Left colon (tissue), 2 donors: ENCODE results near the gene FAM20C. TPM values are rescaled to one million over a fixed set of nuclear protein-coding genes. Genes with fewer than 3 reads are reported as not detected.
"Not testable (repeated sequence)": the region's sequence is repeated elsewhere in the genome, so short reads cannot be mapped to it uniquely, and the experiment has no call there.

ENCODE experiments used
- ATAC-seq: fragments of 200-7000 bp; cut with Tn5 transposase; one replicate; pipeline ENCODE4 v1.9.1; 2020; ENCODE audit warnings: mild to moderate bottlenecking, moderate library complexity
- DNase-seq, 2 donors: peaks; one replicate each; pipeline ENCODE4 v3.0.0-alpha.2; 2020
- intact Hi-C, 2 donors: fragments of 100-400 bp; cut with DNase I in 1 of 2; cut with micrococcal nuclease in 1 of 2; formaldehyde crosslinking; loops; one replicate each; pipeline versions ENCODE4 v1.11.2 to v1.14.0; 2022; cut with DNase I, micrococcal nuclease
- total RNA-seq, 2 donors: library from RNA; stranded (reverse); fragmentation: NEBNext Ultra II Directional; extraction: Animal tissue kit (Norgen Biotek cat#: 25700); gene quantifications; one replicate each; pipeline ENCODE4 v1.2.1, GENCODE V29; 2021
- donor health status: DM: no; HTN: no; CAD: no.
- donor health status: DM: yes; HTN: yes; CAD: no.

Gene FAM20C
- total RNA-seq, 2 donors from 2014 or later = 11.3 to 16.9 TPM

DNA sequence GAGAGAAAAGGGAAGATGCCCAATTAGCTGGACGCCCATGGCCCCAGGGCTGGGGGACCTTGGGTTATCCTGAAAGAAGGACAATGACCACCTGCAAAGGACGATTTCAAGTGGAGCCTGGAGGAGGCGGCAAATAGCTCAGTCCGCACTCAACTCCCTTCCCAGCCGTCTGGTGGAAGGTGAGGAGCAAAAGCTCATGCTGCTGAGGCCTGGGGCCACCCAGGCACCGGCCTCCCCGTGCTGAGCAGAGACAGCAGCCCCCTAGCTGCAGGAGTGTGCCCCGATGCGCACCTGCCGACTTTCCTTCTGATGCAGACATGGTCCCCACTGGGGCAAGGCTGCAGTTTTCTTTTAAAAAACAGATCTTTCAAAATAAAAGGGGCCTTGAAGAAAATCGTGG, 7.9 kb downstream of the FAM20C start:
- intact Hi-C loops = no loop called here
- DNase-seq = no peak

DNA sequence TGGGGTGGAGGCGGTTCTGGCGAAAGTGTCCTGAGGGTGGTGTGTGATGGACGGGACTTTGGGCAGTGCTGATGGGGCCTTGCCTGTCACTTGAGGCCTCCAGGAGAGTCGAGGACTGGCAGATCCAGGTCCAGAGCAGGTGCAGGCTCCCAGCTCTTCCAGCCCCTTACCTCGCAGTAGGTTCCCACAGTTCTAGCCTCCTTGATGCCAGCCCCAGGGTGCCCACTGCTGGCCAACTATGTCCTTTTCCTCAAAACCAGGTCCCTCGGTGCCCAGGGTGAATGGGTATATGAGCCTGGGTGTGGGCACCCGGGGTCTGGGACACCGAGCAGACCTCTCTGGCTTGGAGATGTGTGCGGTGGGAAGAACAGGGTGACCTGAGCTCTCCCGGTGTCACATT, 8.3 kb downstream of the FAM20C start:
- DNase-seq (no peak), ATAC-seq (peak; percentile 45)
- intact Hi-C loops = no loop called here

More for the DNA sequence above, 7.9 kb downstream of the FAM20C start:
- peak; percentile 35 for ATAC-seq

DNA sequence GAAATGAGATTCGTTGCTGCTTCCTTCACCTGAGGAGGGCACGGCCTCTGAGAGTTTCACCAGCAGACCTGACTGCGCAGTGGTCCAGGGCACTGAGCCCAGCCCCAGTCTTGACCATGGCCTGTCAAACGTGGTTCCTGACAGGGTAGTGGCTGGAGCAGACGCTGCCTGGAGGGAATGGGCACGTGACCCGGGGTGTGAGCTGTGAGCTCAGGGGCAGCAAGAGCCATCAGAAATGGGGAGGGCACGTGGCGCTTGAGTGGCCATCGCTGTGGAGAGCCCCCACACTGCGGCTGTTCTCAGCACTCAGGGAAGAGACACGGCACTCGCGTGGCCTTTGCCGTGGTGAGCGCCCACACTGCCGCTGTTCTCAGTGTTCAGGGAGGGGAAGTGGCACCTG, 12.0 kb downstream of the FAM20C start:
- no peak for ATAC-seq
- intact Hi-C loops = no loop called here
- DNase-seq = no peak

DNA sequence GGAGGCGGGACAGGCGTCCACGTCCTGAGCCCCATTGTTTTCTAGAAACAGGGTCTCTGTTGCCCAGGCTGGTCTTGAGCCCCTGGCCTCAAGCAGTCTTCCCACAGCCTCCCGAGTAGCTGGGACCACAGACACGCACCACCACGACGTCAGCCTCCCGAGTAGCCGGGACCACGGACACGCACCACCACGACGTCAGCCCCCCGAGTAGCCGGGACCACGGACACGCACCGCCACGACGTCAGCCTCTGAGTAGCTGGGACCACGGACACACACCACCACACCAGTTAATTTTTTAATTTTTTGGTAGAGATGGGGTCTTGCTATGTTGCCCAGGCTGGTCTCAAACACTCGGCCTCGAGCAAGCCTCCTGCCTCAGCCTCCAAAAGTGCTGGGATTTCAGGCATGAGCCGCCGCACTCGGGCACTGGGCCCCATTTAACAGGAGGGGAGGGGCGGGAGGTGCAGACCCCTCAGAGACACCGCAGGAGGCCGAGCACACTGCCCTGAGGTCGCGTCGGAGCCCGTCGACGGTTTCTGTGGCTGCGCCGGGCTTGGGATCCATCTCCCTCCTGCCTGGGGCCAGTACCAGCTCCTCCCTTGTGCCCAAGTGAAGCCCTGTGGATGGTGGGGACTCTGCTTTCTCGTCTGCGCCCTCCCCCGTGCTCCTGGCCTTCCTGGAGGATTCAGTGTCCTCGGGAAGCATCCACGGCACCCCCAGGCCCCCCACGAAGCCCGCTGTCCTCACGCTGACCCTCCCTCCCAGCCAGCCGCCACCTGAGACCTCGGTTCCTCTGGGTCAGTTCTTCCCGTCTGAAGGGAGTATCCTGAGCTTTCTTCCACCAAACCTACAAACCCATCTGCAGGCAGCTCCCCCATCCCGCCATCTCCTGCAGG, 13.0 kb downstream of the FAM20C start:
- intact Hi-C loops = no loop called here
- ATAC-seq (no peak), DNase-seq (no peak)

DNA sequence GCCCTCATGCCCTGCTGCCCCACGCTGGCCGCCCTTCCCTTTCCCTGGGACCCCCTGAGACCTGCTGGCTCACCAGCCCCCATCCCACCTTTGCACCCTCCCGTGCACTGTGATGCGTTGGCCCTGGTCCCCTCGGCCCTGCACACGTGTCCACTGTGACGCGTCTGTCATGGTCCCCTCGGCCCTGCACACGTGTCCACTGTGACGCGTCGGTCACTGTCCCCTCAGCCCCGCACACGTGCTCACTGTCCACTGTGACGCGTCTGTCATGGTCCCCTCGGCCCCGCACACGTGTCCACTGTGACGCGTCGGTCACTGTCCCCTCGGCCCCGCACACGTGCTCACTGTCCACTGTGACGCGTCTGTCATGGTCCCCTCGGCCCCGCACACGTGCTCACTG, 14.0 kb downstream of the FAM20C start:
- DNase-seq, ATAC-seq, intact Hi-C loops: not testable (repeated sequence)

DNA sequence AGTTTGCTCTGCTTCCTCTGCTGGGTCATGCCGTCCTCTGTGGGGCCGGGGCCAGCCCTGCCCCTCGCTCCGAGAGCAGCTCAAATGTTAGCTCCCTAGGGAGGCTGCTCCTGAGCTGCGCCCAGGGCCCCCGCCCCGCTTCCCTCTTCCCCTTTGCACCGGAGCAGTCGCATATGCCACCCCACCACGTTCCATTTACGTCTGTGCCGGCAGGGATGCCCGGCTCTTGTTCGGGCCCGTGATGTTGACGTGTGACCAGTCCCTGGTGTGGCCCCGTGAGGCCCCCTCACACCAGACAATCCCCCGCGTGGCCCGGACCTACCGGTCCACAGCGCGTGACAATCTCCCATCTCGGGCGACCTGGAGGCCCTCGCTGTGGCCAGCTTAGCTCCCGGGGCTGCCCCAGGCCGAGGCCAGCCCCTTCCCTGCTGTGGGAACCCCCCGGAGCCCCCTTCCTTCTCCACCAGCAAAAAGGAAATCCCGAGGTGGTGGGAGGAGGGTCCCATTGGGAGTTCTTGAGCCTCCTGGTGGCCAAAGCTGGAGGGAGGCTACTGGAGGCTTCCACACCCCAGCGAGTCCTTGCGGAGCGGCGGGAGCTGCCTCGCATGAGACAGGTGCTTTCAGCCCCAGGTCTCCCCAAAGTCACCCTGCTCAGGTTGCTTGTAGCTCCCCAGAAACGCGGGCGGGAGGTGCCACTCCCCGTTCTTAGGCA, 15.2 kb downstream of the FAM20C start:
- intact Hi-C loops = no loop called here
- DNase-seq = no peak
- no peak for ATAC-seq

DNA sequence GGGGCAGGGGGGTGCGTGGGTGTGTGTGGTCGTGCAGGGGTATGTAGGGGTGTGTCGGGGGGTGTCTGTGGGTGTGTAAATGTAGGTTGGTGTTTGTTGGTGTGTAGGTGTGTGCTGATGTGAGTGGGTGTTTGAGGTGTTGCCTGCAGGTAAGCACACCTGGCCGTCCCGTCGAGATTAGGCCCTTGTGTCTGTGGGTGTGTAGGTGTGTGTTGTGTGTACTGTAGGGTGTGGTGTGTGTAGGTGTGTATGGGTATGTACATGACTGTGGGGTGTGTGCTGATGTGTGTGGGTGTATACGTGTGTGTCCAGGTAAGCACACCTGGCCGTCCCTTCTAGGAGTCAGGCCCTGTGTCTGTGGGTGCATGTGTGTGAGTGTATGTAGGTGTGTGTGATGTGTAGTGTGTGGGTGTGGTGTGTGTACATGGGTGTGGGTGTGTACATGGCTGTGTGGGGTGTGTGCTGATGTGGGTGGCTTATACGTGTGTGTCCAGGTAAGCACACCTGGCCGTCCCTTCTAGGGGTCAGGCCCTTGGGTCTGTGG, 15.8 kb downstream of the FAM20C start:
- ATAC-seq = no peak

DNA sequence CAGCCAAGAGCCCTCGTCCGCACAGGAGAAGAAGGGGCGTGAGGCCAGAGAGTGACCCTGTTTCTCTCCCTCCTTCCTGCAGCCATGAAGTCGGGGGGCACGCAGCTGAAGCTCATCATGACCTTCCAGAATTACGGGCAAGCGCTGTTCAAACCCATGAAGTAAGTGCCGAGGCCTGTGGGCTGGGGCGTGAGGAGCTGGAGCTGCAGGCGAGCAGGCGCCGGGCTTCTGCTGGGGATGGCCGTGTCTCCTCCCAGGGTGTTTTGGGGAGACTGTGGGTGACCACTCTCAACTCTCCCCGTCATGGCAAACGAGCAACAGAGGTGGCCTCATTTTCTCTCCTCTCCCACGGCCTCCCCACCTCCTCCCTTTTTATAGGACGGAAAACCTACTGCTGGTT, 16.4 kb downstream of the FAM20C start:
- no peak for DNase-seq
- intact Hi-C loops = no loop called here
- ATAC-seq = no peak

More for the DNA sequence above, 15.8 kb downstream of the FAM20C start:
- DNase-seq = no peak
- intact Hi-C loops = no loop called here

DNA sequence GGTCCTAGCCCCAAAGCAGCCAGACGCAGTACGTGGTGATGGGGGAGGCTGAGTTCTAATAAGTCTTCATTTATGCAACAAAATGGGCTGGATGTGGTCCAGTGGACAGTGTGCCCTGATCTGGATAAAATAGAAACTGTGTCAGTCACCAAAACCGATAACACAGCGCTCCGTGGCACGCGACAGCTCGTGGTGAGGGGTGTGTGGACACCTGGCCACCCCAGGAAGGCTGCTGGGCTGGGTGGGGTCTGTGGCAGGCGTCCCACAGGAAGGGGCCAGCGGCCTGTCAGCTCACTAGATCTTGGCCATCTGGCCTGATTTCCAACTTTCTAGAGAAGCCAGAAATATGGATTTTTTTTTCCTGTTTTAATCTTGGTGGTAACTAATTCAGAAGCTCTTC, 17.0 kb downstream of the FAM20C start:
- ATAC-seq (no peak), DNase-seq (no peak)
- intact Hi-C loops = no loop called here

DNA sequence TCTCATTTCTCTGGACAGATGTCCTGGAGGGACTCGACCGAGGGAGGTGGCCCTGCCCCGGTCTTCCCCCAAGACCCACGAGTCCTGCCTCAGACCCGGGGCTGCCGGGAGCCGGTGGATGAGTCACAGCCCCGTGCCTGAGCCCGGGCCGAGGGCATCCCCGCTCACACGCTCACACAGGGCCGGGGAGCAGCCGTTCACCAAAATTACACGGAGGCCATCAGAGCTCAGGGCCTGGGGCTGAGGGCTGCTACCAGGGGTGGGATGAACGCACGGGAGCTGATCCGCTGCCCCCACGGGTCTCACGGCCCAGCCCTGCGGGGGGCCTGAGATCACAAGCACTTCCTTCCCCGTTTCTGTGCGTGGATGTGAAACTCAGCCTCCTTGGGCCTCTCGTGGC, 17.5 kb downstream of the FAM20C start:
- no peak for DNase-seq
- no peak for ATAC-seq
- intact Hi-C loops = no loop called here

DNA sequence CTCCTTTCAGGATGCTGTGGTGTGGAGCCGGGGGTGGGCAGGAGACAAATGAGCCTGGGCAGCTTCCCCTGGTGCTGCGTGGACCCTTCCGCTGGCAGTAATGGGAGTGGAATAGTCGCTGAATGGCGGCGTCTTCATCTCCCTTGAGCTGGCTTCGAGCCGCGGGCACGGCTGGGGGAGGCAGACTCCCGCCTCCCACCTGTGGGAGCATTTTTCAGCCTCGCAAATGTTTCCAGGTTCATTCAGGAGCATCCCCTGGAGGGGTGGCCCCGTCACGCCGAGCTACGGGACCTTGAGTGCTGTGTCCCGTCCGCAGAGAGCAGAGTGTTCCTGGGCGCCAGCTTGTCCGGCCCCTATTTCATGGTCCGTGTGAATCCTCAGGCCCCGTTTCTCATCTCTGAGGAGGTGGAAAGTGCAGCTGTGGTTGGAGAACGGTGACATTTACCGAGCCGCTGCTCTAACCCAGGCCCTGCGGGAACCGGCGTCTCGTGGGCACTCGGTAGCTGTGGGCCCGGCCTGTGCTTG, 18.1 kb downstream of the FAM20C start:
- ATAC-seq (no peak), DNase-seq (no peak)
- intact Hi-C loops = no loop called here

DNA sequence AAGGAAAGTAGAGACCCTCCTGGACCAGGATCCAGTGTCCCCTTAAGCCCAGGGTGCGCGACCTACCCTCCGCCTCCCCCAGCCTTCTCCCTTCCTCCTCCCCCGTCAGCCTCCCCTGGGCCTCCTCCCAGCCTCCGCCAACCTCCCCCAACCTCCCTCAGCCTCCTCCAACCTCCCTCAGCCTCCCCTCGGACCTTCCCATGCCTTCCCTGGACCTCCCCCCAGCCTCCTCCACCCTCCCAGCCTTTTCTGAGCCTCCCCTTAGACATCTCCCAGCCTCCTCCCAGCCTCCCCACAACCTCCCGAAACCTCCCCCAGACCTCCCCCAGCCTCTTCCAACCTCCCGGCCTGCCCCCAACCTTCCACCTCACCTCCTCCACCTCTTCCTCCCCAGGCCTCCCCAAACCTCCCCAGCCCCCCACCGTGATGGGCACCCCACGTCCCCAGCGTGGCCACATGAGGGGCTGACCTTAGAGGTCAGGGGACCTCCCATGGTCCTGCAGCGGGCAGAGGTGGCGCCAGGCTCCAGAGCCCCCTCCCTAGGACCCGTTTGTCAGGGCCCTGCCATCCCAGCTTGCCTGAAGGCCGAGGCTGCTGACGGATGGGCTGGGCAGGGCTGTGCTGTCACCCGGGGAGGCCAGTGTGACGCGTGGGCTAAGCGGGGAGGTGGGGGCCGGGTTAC, 18.8 kb downstream of the FAM20C start:
- DNase-seq = no peak
- ATAC-seq = no peak
- intact Hi-C loops = no loop called here

DNA sequence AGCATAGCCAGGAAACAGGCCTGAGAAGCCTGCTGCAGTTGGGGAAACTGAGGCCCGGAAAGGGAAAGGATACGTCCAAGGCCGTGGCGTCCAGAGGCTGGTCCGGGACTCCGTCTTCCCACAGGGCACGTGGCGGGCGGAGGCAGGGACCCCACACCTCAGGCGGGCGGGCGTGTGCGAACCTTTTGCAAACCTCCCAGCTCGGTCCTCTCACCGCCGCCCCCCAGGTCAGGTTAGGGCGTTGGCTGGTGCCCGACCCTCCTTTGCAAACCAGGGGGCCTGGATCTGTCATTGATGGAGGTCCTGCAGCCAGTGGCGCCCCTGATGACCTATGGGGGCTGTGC, 19.3 kb downstream of the FAM20C start:
- intact Hi-C loops = no loop called here
- ATAC-seq (no peak), DNase-seq (no peak)

DNA sequence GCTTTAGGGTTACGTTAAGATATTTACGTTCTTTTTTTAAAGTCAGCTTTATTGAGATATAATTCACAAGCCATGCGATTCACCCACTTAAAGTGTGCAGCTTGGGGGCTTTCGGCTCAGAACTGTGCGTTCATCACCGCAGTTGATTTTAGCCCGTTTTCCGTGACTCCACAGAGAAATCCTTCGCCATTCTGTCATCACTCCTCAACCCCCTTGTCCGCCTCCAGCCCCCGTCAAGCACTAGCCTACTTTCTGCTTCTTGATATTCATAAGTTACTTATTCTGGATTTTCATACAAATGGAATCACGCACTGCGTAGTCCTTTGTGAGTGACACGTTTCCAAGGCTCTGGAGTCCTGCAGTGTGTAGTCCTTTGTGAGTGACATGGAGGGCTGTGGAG, 20.4 kb downstream of the FAM20C start:
- ATAC-seq = no peak
- intact Hi-C loops = no loop called here

DNA sequence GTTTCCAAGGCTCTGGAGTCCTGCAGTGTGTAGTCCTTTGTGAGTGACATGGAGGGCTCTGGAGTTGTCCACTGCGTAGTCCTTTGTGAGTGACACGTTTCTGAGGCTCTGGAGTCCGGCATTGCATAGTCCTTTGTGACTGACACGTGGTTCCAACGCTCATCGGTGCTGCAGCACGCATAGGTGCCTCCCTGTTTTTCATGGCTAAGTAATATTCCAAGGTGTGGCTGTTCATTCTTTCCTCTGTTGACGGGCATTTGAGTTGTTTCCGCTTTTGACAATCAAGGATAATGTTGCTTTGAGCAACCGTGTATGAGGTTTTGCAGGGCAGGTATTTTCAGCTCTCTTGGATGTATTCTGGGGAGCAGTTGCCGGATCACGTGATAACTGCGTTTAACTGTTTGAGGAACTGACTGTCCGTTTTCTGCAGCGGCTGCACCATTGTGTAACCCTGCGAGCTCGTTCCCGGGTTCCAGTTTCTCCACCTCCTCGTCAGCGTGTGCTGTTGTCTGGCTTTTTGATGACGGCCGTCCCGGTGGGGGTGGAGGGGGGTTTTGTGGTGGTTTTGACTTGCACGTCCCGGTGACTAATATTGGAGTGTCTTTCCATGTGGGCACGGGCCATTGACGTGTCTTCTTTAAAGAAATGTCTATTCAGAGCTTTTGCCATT, 21.1 kb downstream of the FAM20C start:
- intact Hi-C loops = no loop called here
- ATAC-seq (no peak), DNase-seq (no peak)

More for the DNA sequence above, 20.4 kb downstream of the FAM20C start:
- DNase-seq = no peak

DNA sequence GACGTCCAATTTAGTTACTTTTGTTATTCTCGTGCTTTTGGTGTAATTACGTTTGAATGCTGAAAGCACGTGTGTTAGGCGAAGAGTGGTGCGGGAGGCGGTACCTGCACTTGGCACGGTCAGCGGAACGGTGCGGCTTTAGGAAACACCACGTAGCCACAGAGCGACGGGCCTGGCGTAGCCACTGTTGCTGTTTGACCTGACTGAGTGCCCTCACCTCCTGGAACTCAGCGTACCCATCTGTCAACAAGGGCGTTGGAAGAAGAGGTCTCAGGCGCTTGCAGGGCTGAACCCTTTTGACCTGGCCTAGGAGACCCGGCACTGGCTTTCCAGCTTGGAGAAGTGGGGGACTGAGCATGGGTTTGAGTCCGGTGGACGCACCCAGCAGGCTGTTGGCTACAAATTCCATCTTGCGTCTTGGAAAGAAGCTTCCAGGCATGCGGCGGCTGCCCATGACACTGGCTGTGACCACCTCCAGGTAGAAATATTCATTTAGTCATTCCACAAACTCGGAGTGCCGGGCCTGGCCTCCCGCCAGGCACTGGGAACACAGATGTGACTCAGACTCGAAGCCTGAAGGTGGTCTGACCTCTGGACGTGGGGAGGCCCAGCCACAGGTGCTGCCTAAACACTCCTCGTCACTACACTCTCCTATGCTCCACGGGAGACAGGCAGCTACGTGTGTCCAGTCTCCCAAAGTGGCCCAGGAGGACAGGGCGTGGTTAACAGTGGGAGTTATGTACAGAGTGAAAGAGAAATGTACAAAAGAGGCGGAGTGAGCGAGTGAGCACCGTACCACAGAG, 22.2 kb downstream of the FAM20C start:
- intact Hi-C loops = no loop called here
- peak; percentile 59 for ATAC-seq
- no peak for DNase-seq

DNA sequence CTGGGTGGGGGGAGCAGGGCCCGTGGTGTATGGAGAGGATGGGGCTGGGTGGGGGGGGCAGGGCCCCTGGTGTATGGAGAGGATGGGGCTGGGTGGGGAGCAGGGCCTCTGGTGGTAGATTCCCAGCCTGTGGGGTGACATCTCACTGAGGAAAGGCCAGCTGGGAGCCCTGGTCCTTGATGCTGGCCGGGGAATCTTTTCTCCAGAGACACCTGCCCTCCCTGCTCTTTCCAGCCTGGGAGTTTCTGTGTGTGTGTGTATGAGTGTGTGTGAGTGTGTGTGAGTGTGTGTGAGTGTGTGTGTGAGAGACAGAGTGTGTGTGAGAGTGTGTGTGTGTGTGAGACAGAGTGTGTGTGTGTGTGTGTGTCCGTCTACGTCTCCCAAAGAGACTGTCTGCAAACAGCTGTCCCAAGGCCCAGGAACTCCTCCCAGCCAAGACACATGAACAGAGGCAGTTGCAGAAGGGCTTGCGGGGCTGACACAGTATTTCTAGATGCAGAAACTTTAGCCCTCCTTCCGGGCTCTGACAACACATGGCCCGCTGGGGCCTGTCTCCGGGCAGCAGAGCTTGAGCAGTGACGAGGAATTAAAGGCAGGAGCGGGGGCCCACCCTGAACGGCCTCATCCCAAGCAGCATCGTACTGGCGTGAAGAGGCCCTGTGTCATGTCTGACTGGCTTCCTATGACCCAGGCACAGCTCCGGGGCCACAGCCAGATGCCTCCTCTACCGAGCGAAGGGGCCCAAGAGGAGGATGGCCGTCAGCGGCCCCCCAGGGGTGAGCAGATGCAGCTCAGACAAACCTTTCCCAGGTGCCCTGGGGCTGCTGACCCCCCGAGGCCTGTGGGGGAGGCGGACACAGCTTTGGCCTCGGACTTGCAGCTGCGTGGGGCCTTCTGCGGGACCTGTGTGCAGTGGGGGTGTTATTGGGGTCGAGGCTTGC, 24.3 kb downstream of the FAM20C start:
- intact Hi-C loops = no loop called here
- ATAC-seq (peak; percentile 13), DNase-seq (no peak)
